GM12873 (cell line): ENCODE measurements around the gene DUSP5.

ENCODE experiments used
- TF ChIP-seq, protein P1 (sequence below): IDR thresholded peaks from 2 replicates; pipeline ENCODE4 v1.5.1; 2012; ENCODE audit warnings: low read depth, mild to moderate bottlenecking, moderate library complexity, low read length, control low read depth; ENCODE audit not compliant: insufficient read depth; ENCODE audit errors: missing control alignments

Gene DUSP5

DNA sequence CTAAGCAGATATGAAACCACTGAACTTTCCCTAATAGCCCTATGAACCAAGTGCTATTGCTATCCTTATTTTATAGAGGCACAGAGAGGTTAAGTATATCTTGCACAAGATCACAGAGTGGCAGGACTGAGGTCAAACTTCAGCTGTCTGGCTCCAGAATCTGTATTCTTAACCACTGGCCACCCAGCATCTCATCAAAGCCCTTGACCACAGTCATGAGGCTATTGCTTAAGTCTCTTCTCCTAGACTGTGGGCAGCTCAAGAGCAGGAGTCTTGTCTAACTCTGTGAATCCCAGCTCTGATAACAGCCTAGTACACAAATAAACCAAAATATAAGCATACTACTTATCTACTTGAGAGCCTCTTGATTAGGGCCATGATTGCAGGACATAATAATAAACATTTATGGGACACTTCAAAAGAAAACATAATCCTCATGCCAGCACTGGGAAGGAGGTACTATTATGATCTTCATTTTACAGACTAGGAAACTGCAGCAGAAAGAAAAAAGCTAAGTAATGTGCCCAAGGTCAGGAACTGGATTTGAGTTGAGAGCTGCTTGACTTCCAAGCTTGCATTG is 47.3 kb downstream of the DUSP5 start:
- TF ChIP-seq, protein P1, sequence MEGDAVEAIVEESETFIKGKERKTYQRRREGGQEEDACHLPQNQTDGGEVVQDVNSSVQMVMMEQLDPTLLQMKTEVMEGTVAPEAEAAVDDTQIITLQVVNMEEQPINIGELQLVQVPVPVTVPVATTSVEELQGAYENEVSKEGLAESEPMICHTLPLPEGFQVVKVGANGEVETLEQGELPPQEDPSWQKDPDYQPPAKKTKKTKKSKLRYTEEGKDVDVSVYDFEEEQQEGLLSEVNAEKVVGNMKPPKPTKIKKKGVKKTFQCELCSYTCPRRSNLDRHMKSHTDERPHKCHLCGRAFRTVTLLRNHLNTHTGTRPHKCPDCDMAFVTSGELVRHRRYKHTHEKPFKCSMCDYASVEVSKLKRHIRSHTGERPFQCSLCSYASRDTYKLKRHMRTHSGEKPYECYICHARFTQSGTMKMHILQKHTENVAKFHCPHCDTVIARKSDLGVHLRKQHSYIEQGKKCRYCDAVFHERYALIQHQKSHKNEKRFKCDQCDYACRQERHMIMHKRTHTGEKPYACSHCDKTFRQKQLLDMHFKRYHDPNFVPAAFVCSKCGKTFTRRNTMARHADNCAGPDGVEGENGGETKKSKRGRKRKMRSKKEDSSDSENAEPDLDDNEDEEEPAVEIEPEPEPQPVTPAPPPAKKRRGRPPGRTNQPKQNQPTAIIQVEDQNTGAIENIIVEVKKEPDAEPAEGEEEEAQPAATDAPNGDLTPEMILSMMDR, result no peak

DNA sequence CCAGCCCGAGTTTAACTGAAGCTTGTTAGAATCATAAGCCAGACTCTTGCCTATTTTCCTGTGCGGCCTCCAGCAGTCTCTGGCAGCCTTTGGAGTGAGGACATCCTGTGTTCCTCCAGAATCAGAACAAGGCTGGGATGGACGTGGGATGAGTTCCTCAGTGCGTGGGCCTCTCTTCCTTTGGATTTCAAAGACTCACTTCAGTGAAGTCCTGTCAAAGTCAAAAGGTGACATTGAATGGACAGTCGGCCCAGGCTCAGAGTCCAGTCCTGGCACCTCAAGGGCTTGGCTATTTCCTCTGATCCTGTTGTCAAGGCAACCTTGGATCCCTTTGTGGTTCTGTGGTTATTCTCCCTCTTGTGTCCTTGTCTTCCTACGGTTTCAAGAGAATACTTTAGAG is 48.4 kb downstream of the DUSP5 start:
- TF ChIP-seq, protein P1, result no peak

DNA sequence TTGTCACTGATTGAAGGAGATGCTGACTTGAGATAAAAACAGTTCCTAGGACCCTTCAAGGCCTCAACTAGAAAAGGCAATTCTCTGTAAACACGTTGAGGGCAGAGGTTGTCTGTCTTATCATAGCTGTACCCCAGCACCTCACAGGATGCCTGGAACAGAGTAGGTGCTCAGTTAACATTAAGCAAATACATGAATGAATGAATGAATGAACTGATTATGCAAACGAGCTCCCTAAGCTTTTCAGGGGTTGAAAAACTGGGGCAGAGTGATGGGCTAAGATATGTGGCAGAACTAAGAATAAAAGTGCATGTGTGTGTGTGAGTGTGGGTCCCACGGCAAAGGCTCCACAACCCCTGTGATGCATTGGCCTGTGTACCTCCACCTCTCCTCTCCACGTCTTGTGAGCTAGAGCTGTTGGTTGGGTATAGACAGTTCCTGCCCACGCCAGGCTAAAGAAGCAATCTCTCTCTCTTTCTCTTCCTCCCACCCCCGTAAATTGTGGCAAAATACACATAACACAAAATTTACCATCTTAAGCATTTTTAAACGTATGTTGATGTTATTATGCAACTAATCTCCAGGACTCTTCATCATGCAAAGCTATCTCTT is 48.9 kb downstream of the DUSP5 start:
- TF ChIP-seq, protein P1, result no peak

DNA sequence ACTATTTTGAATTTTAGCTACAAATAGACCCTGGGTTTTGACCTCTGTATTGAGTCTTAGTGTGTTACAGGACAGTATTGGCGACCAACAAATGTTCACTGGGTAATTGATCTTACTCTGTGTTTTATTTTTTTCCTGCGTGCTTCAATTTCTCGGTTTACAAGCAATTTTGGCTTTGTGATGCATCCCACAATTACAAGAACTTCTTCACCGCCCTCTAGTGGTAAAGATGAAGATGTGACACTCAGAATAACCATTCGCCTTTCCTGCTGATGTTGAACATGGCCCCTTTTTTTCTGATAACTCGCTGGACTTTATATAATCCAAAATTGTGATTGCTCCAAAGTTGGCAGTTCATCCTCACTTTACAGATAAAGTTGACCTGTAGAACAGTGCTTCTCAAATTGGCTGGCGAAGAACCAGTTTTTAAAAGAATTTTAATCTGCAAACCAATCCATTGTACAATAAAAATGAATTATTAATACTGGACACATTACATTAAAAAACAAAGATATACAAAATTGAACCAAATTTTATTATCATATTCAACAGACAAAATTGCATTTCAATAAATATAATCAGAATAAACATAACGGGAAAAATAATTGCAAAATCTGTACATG is 49.5 kb downstream of the DUSP5 start:
- TF ChIP-seq, protein P1, result peak; percentile 78

DNA sequence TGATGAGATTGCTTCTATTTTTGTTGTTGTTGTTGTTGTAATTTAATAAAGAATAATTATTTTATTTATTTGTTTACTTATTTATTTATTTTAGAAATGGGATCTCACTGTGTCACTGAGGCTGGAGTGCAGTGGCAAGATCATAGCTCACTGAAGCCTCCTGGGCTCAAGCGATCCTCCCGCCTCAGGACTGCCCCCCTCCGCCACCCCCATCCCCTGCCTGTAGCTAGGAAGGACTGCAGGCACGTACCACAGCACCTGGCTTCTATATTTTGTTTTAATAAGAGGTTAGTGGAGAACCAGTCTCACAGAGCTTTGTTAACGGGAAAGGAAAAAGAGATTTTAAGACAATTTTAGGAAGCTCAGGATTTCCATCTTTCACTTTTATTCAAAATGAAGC is 50.3 kb downstream of the DUSP5 start:
- TF ChIP-seq, protein P1, result no peak

DNA sequence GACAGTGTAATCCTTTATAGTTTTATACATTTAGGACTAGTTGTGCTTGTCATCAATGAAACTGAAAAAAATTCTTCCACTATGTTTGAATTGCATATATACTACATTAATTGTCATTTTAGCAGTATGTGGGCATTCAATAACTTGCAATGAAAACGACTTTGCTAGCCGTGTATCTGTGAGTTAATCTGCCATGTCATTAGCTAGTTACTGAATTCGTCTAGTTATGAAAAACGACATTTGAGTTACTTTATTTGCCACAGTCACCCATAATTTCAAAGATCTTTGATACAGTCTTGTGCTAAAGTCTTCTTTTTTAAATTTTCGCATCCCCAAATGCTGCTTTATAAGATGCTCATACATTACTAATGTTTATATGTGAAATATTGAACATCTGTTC is 51.5 kb downstream of the DUSP5 start:
- TF ChIP-seq, protein P1, result no peak

DNA sequence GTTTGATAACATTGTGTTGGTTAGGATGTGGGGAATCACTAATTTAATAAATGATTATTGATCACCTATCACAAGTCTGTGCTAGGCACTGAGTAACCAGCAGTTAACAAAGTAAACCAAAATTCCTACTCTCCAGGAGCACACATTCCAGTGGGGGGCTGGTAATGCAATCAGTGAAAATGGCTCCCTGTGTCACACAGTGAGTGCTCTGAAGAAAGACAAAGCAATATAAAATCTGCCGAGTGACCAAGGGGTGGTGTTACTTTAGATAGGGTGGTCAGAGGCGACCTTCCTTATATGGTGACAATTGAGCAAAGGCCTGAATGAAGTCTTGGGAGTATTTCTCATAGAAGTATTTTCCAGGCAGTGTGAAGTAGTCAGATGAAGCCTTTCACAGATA is 56.2 kb downstream of the DUSP5 start:
- TF ChIP-seq, protein P1, result no peak
